H9 (cell line): ENCODE results near the gene ANGPTL7. TPM values are rescaled to one million over a fixed set of nuclear protein-coding genes. Genes with fewer than 3 reads are reported as not detected.

ENCODE experiments used
- DNase-seq: peaks from one replicate; pipeline ENCODE4 v3.0.0-alpha.2; 2017
- H2AFZ ChIP-seq: one replicate; pipeline ENCODE4 v1.6.1; 2013; ENCODE audit warnings: mild to moderate bottlenecking, low read length, control low read depth, moderate library complexity
- H2AK5ac ChIP-seq: 2 replicates; pipeline ENCODE4 v1.6.1; 2013; ENCODE audit warnings: low read length, control low read depth, mixed read lengths; ENCODE audit not compliant: insufficient read length
- H2BK120ac ChIP-seq: one replicate; pipeline ENCODE4 v1.6.1; 2013; ENCODE audit warnings: low read depth, mild to moderate bottlenecking, low read length, control low read depth, inconsistent platforms; ENCODE audit not compliant: poor library complexity, severe bottlenecking
- H2BK12ac ChIP-seq: 2 replicates; pipeline ENCODE4 v1.6.1; 2013; ENCODE audit warnings: low read length, control low read depth, mixed read lengths, low read depth; ENCODE audit not compliant: insufficient read length
- H2BK15ac ChIP-seq: 2 replicates; pipeline ENCODE4 v1.6.1; 2013; ENCODE audit warnings: low read depth, low read length, control low read depth
- H2BK20ac ChIP-seq: one replicate; pipeline ENCODE4 v1.6.1; 2013; ENCODE audit warnings: low read depth, mild to moderate bottlenecking, low read length, control low read depth, inconsistent platforms; ENCODE audit not compliant: poor library complexity, severe bottlenecking
- H2BK5ac ChIP-seq: 2 replicates; pipeline ENCODE4 v1.6.1; 2013; ENCODE audit warnings: low read length, control low read depth, mixed read lengths; ENCODE audit not compliant: insufficient read length
- H3K14ac ChIP-seq: 2 replicates; pipeline ENCODE4 v1.6.1; 2013; ENCODE audit warnings: low read length, control low read depth; ENCODE audit not compliant: insufficient read depth
- H3K18ac ChIP-seq: 2 replicates; pipeline ENCODE4 v1.6.1; 2013; ENCODE audit warnings: low read depth, mild to moderate bottlenecking, mixed read lengths, low read length, control low read depth; ENCODE audit not compliant: insufficient read length
- H3K23ac ChIP-seq: 2 replicates; pipeline ENCODE4 v1.6.1; 2013; ENCODE audit warnings: low read length, control low read depth, mixed read lengths, low read depth; ENCODE audit not compliant: insufficient read length
- H3K23me2 ChIP-seq: 2 replicates; pipeline ENCODE4 v1.6.1; 2013; ENCODE audit warnings: low read depth, mild to moderate bottlenecking, mixed read lengths, low read length, control low read depth; ENCODE audit not compliant: insufficient read length, poor library complexity, severe bottlenecking
- H3K27ac ChIP-seq: 2 replicates; pipeline ENCODE4 v1.5.1; 2013; ENCODE audit warnings: low read length, control low read depth, mixed read lengths, low read depth; ENCODE audit not compliant: insufficient read length
- H3K27me3 ChIP-seq: 2 replicates; pipeline ENCODE4 v1.6.1; 2013; ENCODE audit warnings: low read length, control low read depth, inconsistent platforms; ENCODE audit not compliant: insufficient read depth
- H3K4ac ChIP-seq: 2 replicates; pipeline ENCODE4 v1.6.1; 2013; ENCODE audit warnings: low read depth, mild to moderate bottlenecking, control low read depth, inconsistent platforms, low read length, moderate library complexity
- H3K4me1 ChIP-seq: 2 replicates; pipeline ENCODE4 v1.6.1; 2013; ENCODE audit warnings: low read length, control low read depth, inconsistent platforms; ENCODE audit not compliant: insufficient read depth
- H3K4me2 ChIP-seq: 2 replicates; pipeline ENCODE4 v1.6.1; 2013; ENCODE audit warnings: low read length, control low read depth, mixed read lengths; ENCODE audit not compliant: insufficient read length, insufficient read depth
- H3K56ac ChIP-seq: 2 replicates; pipeline ENCODE4 v1.6.1; 2013; ENCODE audit warnings: low read depth, mild to moderate bottlenecking, mixed read lengths, low read length, control low read depth; ENCODE audit not compliant: insufficient read length
- H3K79me1 ChIP-seq: 2 replicates; pipeline ENCODE4 v1.6.1; 2013; ENCODE audit warnings: low read depth, mild to moderate bottlenecking, moderate library complexity, low read length, control low read depth, inconsistent platforms; ENCODE audit not compliant: insufficient read depth, poor library complexity, severe bottlenecking
- H3K79me2 ChIP-seq: 2 replicates; pipeline ENCODE4 v1.6.1; 2013; ENCODE audit warnings: low read length, control low read depth, inconsistent platforms; ENCODE audit not compliant: insufficient read depth
- H3K9ac ChIP-seq: 2 replicates; pipeline ENCODE4 v1.6.1; 2013; ENCODE audit warnings: low read length, control low read depth, mixed read lengths; ENCODE audit not compliant: insufficient read length; ENCODE audit errors: extremely low read depth
- H3K9me3 ChIP-seq: one replicate; pipeline ENCODE4 v1.6.1; 2013; ENCODE audit warnings: low read depth, low read length, inconsistent platforms; ENCODE audit not compliant: control insufficient read depth
- H3T11ph ChIP-seq: one replicate; pipeline ENCODE4 v1.6.1; 2013; ENCODE audit warnings: mild to moderate bottlenecking, low read length, control low read depth, inconsistent platforms
- H4K20me1 ChIP-seq: one replicate; pipeline ENCODE4 v1.6.1; 2013; ENCODE audit not compliant: control insufficient read depth, insufficient read length, insufficient read depth
- H4K5ac ChIP-seq: 2 replicates; pipeline ENCODE4 v1.6.1; 2013; ENCODE audit warnings: low read depth, mild to moderate bottlenecking, mixed read lengths, low read length, control low read depth; ENCODE audit not compliant: insufficient read length
- H4K8ac ChIP-seq: replicated peaks from 2 replicates; pipeline ENCODE4 v1.6.1; 2013; ENCODE audit warnings: low read length, control low read depth, mixed read lengths, low read depth; ENCODE audit not compliant: insufficient read length
- H4K91ac ChIP-seq: 2 replicates; pipeline ENCODE4 v1.6.1; 2013; ENCODE audit warnings: low read depth, mild to moderate bottlenecking, moderate library complexity, mixed read lengths, low read length, control low read depth; ENCODE audit not compliant: insufficient read length
- H3K27ac Mint-ChIP-seq, 3 experiments: 2 replicates in 2 of 3; 3 replicates in 1 of 3; pipeline ENCODE4 v1.8.0; 2020 to 2021; ENCODE audit warnings: mixed read lengths in 3 of 3, mild to moderate bottlenecking in 1 of 3, moderate library complexity in 1 of 3
- H3K27me3 Mint-ChIP-seq: 2 replicates; pipeline ENCODE4 v1.8.0; 2021; ENCODE audit warnings: low read depth, mild to moderate bottlenecking, moderate library complexity, mixed read lengths
- H3K36me3 Mint-ChIP-seq, 3 experiments: 2 replicates in 2 of 3; 3 replicates in 1 of 3; pipeline ENCODE4 v1.8.0; 2020 to 2021; ENCODE audit warnings: low read depth in 3 of 3, mixed read lengths in 3 of 3; ENCODE audit not compliant: insufficient read depth in 1 of 3
- H3K4me1 Mint-ChIP-seq, 2 experiments: 2 replicates each; pipeline ENCODE4 v1.8.0; 2020; ENCODE audit warnings: mixed read lengths in 2 of 2
- H3K4me3 Mint-ChIP-seq, 2 experiments: 2 replicates in 1 of 2; 3 replicates in 1 of 2; pipeline ENCODE4 v1.8.0; 2020 to 2021; ENCODE audit warnings: mild to moderate bottlenecking in 2 of 2, mixed read lengths in 2 of 2, moderate library complexity in 1 of 2
- H3K9me3 Mint-ChIP-seq, 2 experiments: 2 replicates in 1 of 2; 3 replicates in 1 of 2; pipeline ENCODE4 v1.8.0; 2020; ENCODE audit warnings: mild to moderate bottlenecking in 2 of 2, mixed read lengths in 2 of 2, moderate library complexity in 1 of 2
- CTCF ChIP-seq: fragments of 200-600 bp; sonication (generic); conservative IDR thresholded peaks from 3 replicates; pipeline ENCODE4 v1.8.0; 2021; ENCODE audit warnings: antibody characterized with exemption, mild to moderate bottlenecking
- WGBS: extraction: QIAGEN DNeasy Blood & Tissue Kit; methylation state at CpG from one replicate; pipeline ENCODE4 v1.1.7; 2013; ENCODE audit warnings: missing lambda C conversion rate, low lambda C conversion rate, mixed read lengths; ENCODE audit not compliant: insufficient read length; ENCODE audit errors: extremely low coverage; 5-methylcytosine and 5-hydroxymethylcytosine counted together
- total RNA-seq: library from RNA; stranded (reverse); gene quantifications from 2 replicates; pipeline ENCODE4 v1.2.1, GENCODE V29; 2021

Gene ANGPTL7
- total RNA-seq, 1 experiment from 2014 or later, result not detected

GRCh38 chr1:11215381-11216005 lies 26.3 kb downstream of the ANGPTL7 start:
- no peak overlapping the region for H3K4me3 Mint-ChIP-seq
- Histone ChIP-seq H2AFZ (no peak overlapping the region), H4K5ac (no peak overlapping the region), H3K27ac (no peak overlapping the region), H3K14ac (no peak overlapping the region), H4K20me1 (no peaks in the 10 kb centered on the region), H2BK20ac (no peak overlapping the region), H3K4me2 (no peak overlapping the region), H3K18ac (no peak overlapping the region), H2BK120ac (no peak overlapping the region), H3K4me1 (no peaks in the 10 kb centered on the region), H3T11ph (no peak overlapping the region), H3K27me3 (no peaks in the 10 kb centered on the region), H3K79me1 (no peaks in the 10 kb centered on the region), H2AK5ac (no peak overlapping the region), H2BK12ac (no peak overlapping the region), H4K8ac (no peak overlapping the region), H3K79me2 (no peaks in the 10 kb centered on the region), H3K9me3 (no peaks in the 10 kb centered on the region), H3K23ac (no peak overlapping the region), H2BK5ac (no peak overlapping the region), H3K9ac (no peak overlapping the region), H3K56ac (no peak overlapping the region), H3K4ac (no peak overlapping the region), H3K23me2 (no peaks in the 10 kb centered on the region), H2BK15ac (no peak overlapping the region), H4K91ac (no peak overlapping the region)
- no peaks in the 10 kb centered on the region for H3K4me1 Mint-ChIP-seq
- H3K9me3 Mint-ChIP-seq, result no peaks in the 10 kb centered on the region
- H3K36me3 Mint-ChIP-seq, result peaks cover 27 to 86% (median 79%) of the 10 kb centered on the region in 3 experiments; a peak in 6 of 7 replicates
- no CpG with 5 or more reads among the region's 2 CpGs for WGBS
- H3K27ac Mint-ChIP-seq, result no peak overlapping the region
- DNase-seq, result no peak
- no peaks in the 10 kb centered on the region for H3K27me3 Mint-ChIP-seq
- TF ChIP-seq CTCF, result no peak
